Loucy (cell line): Measurements from ENCODE around the gene SGMS1.

Experiments used
- EZH2phosphoT487 ChIP-seq: fragments of 200-600 bp; IDR thresholded peaks from 2 replicates; pipeline ENCODE4 v1.6.1; 2018; ENCODE audit warnings: antibody characterized with exemption, mild to moderate bottlenecking, moderate library complexity, borderline replicate concordance
- TF ChIP-seq, protein P1 (sequence below): fragments of 200-600 bp; sonication (generic); conservative IDR thresholded peaks from 2 replicates; pipeline ENCODE4 v1.5.1; 2014; ENCODE audit warnings: mild to moderate bottlenecking, antibody characterized with exemption, low read length

DNA sequence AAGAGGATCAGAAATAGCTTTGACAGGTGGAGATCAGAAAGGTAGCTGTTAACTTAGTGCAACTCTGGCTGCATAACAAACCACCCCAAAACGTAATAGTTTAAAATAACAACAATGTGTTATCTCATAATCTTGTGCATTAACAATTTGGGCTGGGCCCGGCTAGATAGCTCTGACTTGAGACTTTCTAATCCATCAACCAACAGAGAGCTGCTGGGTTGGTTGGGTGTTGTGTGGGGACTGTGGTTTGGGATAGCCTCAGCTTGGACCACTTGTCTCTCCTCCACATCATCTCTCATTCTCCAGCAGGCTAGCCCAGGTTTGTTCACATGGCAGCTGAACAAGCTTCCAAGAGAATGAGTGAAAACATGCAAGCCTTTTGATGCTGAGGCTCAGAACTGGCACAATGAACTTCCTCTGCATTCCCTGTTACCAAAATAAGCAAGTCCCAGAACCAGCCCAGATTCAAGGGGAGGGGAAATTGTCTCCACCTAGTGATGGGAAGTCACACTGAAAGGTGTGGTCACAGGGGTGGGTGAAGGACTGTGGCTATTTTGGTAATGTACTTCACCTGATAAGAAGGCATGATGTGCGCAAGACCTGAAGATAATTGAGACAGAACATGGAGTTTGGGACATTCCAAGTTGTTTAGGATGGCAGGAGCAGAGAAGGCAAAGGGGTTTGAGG is 352.0 kb downstream of the SGMS1 start:
- TF ChIP-seq, protein P1, sequence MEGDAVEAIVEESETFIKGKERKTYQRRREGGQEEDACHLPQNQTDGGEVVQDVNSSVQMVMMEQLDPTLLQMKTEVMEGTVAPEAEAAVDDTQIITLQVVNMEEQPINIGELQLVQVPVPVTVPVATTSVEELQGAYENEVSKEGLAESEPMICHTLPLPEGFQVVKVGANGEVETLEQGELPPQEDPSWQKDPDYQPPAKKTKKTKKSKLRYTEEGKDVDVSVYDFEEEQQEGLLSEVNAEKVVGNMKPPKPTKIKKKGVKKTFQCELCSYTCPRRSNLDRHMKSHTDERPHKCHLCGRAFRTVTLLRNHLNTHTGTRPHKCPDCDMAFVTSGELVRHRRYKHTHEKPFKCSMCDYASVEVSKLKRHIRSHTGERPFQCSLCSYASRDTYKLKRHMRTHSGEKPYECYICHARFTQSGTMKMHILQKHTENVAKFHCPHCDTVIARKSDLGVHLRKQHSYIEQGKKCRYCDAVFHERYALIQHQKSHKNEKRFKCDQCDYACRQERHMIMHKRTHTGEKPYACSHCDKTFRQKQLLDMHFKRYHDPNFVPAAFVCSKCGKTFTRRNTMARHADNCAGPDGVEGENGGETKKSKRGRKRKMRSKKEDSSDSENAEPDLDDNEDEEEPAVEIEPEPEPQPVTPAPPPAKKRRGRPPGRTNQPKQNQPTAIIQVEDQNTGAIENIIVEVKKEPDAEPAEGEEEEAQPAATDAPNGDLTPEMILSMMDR, result 0 out of 2 replicates have a peak, but pooled peaks have one; percentile 14
- no peak for TF ChIP-seq EZH2phosphoT487
